ENCODE data around the gene OBP2B.
"Not testable (repeated sequence)": the region's sequence is repeated elsewhere in the genome, so short reads cannot be mapped to it uniquely, and the experiment has no call there.

Gene OBP2B

GRCh38 chr9:133223159-133223756 lies 14.2 kb upstream of the OBP2B start:
- DNase-seq (ENCODE audit: low spot score); FAIRE-seq: not testable (repeated sequence)

GRCh38 chr9:133221994-133222393 lies 12.9 kb upstream of the OBP2B start:
- DNase-seq (ENCODE audit: low spot score); FAIRE-seq: not testable (repeated sequence)

DNA sequence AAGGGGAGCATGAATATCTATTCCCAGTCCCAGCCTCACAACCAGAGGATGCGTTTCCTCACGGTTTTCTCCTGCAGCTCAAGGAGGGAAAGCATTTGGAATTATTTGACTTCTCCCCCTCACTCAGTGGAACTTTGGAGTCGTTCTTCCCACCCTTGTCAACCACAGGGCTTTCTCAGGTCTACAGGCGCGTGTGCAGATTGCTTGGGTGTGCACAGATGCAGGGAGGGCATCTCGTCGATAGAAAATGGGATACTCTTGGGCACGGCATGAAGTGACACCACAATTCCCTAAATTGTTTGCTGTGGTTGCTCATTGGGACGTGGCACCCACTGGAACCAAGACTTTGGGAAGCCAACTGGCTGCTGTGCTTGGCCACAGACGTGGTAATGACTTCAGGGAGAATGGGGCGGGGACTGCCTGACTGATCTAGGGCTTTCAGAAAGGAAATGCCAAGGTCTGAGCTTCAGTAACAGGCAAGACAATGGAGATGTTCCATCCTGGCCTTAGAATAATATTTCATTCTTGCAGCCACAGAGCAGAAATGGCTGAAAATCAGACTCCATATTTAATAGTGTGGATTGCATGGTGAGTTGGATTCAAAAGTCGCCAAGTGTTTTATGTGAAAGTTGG lies 12.2 kb upstream of the OBP2B start:
- FAIRE-seq (no peak), DNase-seq (ENCODE audit: low spot score) (no peak)

DNA sequence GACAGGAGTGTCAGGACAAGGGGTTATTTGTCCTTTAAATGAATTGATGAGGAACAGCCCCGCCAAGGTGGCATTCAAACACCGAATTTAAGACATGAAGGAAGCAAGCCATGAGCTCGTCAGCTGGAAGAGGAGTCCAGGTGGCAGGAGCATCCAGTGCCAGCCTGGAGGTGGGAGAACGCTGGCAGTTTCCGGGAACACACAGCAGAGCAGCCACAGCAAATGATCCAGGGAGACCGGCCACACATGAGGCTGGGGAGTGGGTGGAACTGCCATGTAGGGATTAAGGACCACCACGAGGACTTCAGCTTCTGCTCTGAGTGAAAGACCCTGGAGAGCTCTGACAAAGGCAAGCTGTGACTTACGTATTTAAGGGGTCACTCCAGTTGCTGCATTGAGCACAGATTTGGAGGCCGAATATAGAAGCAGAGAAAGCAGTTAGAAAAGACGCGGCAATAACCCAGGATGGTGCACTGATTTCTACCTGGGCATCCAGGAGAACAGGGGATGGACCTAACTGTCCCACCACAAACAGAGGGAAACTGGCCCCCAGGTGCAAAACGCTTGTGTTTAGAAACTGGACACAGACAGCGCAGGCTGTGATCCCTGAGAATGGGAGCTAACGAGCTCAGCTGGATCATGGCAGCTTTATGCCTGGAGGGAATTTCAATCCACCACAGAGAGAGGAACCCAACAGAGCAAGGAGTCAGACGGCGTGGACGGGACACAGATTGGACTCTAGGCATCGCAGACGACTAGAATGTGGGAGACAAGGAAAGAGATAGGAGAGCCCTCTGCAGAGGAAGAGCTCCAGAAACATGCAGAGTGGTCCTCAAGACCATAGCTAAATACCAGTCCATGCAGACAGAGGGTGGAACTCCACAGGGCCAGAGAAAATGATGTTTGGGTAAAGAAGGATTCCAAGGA lies 9.3 kb upstream of the OBP2B start:
- not testable (repeated sequence) for DNase-seq (ENCODE audit: low spot score); FAIRE-seq

GRCh38 chr9:133217333-133217988 lies 8.4 kb upstream of the OBP2B start:
- not testable (repeated sequence) for FAIRE-seq; DNase-seq (ENCODE audit: low spot score)

- peak; percentile 94 for FAIRE-seq
- peak; percentile 65 for DNase-seq (ENCODE audit: low spot score)
Observed at GRCh38 chr9:133214276-133214675, 5.2 kb upstream of the OBP2B start.

DNA sequence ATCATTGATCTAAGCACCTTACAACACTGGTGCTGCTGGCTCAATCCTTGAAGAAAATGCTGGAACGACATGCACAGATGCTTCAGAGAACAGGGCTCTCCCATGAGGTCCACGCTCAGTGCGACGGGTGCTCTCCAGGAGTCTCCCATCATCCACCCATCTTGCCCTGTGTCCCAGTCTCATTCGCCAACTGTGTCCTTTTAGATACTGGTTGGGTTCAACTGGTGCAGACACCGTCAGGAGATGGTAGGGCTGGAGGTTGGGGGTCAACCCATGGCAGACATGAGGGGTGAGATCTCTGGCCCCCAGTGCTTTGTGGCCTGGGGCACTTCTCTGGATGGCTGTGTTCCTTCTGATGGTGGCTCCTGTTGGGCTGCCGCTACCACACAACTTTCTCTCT lies 1.6 kb upstream of the OBP2B start:
- FAIRE-seq (no peak), DNase-seq (ENCODE audit: low spot score) (no peak)

DNA sequence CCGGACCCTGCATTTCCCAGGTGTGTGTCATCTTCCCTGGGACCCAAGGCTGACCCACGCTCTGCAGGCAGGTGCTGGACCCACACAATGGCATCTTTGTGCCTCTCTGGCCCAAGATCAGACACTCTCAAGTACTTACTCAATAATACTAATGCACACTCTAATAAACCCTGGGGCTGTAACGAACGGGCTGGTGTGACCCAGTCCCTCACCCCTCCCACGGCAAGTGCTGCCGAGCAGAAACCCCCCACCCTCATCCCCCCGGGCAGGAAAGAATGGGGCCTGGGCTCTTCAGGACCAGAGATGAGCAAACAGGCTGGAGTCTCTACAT lies 1.1 kb upstream of the OBP2B start:
- no peak for DNase-seq (ENCODE audit: low spot score)
- FAIRE-seq: no peak

DNA sequence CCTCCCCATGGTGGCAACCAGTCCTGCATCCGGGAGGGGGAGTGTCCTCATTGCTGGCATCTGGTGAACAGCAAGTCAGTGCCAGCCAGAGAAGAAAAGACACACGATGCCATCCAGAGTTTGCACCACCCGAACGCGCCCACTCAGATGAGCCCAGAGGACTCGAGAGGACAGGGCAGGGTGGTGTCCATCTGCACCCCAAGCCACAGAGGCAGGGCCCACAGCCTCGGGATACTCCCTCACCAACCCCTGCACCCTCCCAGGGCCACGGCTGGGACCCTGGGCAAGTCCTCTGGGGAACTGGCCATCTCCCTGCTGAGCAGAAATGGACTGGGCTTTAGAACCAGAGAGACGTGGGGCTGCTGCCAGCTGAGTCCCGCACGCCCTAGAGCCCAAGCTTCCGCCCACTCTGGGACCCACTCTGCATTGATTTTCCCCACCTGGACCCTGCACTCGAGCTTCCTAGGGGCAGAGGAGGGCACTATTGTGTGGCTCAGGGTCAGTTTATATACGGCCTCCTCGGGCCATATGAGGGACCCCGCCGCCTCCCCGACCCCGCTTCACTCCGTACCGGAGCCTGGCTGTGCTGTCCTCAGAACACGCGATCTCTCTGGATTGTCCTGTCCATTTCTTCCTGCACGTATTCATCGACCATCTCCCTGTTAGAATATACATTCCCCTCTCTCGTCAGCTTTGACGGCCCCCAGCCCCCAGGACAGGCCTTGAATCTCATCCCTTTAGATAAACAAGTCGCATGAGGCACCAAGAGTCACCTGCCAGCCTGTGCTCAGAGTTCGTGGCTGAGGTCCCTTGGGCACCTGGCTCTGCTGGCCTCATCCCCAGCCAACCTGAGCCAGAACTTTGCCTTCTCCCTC lies 514 bp upstream of the OBP2B start:
- not testable (repeated sequence) for FAIRE-seq

GRCh38 chr9:133208171-133208879 lies 725 bp downstream of the OBP2B start:
- FAIRE-seq; DNase-seq (ENCODE audit: low spot score): not testable (repeated sequence)

More for the DNA sequence above, 514 bp upstream of the OBP2B start:
- DNase-seq (ENCODE audit: low spot score): not testable (repeated sequence)

GRCh38 chr9:133207540-133208170 lies 1.4 kb downstream of the OBP2B start:
- FAIRE-seq (no peak), DNase-seq (ENCODE audit: low spot score) (no peak)

GRCh38 chr9:133207021-133207531 lies 2.0 kb downstream of the OBP2B start:
- no peak for FAIRE-seq
- no peak for DNase-seq (ENCODE audit: low spot score)

DNA sequence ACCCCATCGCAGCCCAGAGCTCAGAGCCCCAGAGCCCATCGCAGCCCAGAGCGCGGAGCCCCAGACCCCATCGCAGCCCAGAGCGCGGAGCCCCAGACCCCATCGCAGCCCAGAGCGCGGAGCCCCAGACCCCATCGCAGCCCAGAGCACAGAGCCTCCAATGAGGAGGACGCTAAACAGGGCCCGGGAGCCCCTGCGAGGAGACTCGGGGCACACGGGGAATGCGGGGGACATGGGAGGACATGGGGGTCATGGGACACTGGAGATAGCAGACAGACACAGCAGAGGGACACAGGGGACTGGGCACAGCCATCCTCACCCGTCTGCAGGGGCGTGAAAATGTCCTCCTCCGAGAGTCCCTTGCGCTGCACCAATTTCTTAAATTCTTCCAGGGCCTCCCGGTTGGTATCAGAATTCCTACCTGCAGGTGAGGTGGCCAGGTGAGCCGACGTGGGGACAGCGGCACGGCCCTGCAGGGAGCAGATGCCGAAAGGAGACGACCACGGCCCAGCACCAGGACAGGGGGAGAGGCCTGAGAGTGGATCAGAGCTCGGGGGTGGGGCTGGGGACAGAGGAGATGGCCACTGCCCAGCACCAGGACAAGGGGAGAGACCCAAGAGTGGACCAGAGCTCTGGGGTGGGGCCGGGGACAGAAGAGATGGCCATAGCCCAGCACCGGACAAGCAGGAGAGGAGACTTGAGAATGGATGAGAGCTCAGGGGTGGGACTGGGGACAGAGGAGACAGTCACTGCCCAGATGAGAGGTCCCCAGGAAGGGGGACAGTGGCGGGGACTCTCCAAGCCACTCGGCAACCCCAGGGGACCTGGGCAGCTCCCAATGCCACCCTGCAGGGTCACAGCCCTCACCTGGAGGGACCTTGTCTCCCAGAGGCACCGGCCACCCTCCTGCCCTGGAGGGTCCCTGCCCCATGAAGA lies 2.8 kb downstream of the OBP2B start:
- no peak for FAIRE-seq
- DNase-seq (ENCODE audit: low spot score): no peak

DNA sequence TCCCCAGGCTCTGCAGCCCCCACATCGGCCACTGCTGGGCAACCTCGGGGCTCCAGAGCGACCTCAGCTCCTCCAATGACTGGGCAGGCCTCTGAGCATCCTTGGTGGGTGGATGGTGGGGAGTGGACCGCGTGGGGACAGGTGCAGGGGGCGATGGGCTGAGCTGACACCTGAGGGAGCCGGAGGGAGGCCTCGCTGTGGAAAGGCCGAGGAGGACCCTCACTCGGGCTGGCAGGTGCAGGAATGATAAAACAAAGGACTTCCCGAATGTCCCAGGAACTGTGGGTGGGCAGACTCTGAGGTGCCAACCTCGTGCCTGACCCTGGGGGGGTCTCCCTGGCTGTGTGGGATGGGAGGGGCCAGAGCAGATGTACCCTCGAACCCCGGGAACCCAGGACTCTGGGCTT lies 3.6 kb downstream of the OBP2B start:
- not testable (repeated sequence) for FAIRE-seq

DNA sequence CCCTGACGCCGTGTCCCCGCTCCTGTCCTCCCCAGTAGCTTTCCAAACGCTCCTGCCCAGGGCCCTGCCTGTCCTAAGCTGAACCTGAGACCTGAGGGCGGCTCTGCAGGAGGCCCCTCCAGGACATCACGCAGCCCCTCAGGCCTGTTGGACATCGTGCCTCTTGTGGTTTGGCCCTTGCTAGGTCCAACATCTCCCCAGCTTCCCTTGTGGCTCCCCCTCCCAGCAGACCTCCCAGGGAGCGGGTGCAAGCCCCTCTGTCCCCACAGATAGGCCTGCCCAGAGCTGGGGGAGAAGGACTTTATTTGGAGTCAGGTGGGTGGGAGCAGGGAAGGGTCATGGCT lies 4.1 kb downstream of the OBP2B start:
- DNase-seq (ENCODE audit: low spot score): no peak
- no peak for FAIRE-seq

More for the DNA sequence above, 3.6 kb downstream of the OBP2B start:
- DNase-seq (ENCODE audit: low spot score): not testable (repeated sequence)

DNA sequence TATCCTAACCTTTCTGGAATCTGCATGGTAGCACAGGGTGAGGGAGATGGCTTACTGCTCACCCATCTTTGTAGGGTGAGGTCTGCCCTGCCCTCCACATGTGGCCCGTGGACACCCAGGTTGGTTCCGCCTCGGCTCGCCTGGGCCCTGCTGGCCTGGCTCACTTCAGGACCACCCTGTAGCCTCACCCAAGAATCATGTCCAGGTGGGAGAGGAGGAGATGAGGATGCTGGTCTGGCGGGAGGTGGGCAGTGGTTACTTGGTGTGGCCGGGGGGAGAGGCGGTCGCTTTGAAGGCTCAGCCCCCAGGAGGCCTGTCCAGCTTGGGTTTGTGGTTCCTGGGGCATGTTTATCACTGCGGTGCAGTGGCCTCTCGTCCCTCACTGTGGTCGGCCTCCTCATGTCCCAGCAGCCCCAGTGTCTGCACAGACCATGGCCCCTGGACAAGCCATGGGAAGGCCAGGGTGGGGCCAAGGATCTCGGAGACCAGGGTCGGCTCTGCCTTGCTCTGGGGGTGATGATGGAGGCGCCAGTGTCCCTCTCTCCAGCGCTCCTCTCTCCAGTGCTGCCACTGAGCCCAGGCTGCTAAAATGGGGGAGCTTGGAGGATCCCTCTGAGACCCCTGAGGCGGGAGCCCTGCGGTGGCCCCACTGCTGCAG lies 4.6 kb downstream of the OBP2B start:
- FAIRE-seq (no peak), DNase-seq (ENCODE audit: low spot score) (no peak)

DNA sequence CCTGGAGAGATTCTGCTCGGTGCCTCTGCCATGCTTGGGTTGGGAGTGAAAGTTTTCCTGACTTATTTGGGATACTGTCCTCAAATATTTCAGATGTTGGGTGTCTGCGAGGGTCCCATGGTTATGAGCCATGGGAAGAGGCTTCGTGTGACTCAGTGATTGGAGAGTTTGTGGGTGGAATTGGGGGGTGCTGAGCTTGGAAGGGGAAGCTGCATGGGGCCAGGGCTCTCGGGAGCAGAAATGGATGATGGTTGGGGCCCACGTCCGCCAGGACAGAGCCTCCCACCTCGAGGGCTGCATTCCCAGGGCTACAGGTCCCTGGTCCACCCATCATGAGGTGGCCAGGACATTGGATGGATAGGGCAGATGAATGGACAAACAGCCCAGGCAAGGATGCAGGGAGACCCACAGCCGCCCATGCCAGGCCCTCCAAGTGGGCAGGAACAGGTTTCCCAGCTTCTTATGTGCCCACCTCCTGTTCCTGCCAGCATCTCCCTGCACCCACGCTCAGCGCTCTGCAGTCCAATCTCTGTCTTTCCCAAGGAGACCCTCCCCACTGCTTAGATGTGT lies 5.5 kb downstream of the OBP2B start:
- FAIRE-seq (no peak), DNase-seq (ENCODE audit: low spot score) (no peak)

Measured in RCC 7860 (cell line).